ENCODE results near the gene GLRX.

The GLRX gene

GRCh38 chr5:95843733-95844223 is 21.3 kb upstream of the GLRX start:
- no peak for TF ChIP-seq CTCF (IDR thresholded peaks at IDR 0.05; ENCODE audit: low read length, missing control alignments)
- H3K4me3 ChIP-seq (replicated peaks; ENCODE audit: low read depth, low read length), result no peak overlapping the region
- DNase-seq (ENCODE audit: low read depth), result peak; percentile 87

DNA sequence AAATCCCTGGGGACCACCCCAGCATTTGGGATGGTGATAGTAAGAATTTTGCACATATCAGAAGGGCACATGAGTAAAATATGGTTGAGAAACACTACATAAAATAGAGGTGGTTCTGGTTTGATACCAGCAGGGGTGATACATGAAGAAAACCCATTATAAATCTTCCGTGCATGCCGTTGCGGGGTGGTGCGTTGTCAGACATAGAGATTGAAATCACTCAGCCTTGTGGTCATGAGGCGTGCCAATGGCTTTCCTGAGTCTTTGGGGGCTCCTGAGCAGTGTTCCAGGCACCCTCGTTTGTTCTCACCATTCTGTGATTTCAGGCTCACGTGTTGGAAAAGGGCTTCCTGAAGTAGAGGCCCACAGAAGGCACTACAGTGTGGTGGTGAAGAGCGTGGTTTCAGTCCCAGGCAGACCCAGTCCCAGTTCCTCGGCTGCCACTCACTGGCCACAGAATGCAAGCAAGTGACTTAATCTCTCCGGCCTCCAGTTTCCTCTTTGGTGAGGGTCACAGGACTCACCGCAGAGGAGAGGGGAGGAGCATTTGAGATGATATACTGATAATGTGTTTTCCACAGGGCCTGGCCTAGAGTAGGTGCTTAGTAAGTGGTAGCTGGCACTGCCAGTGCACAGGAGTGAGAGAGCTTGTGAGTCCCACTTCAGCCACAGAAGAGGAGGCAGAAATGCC is 20.5 kb upstream of the GLRX start:
- no peak for TF ChIP-seq CTCF (IDR thresholded peaks at IDR 0.05; ENCODE audit: low read length, missing control alignments)
- DNase-seq (ENCODE audit: low read depth), result peak; percentile 72
- no peak overlapping the region for H3K4me3 ChIP-seq (replicated peaks; ENCODE audit: low read depth, low read length)

- no peak overlapping the region for H3K4me3 ChIP-seq (replicated peaks; ENCODE audit: low read depth, low read length)
- TF ChIP-seq CTCF (IDR thresholded peaks at IDR 0.05; ENCODE audit: low read length, missing control alignments), result no peak
- DNase-seq (ENCODE audit: low read depth), result peak; percentile 97
These were observed 19.6 kb upstream of the GLRX start for GRCh38 chr5:95841914-95842812.

DNA sequence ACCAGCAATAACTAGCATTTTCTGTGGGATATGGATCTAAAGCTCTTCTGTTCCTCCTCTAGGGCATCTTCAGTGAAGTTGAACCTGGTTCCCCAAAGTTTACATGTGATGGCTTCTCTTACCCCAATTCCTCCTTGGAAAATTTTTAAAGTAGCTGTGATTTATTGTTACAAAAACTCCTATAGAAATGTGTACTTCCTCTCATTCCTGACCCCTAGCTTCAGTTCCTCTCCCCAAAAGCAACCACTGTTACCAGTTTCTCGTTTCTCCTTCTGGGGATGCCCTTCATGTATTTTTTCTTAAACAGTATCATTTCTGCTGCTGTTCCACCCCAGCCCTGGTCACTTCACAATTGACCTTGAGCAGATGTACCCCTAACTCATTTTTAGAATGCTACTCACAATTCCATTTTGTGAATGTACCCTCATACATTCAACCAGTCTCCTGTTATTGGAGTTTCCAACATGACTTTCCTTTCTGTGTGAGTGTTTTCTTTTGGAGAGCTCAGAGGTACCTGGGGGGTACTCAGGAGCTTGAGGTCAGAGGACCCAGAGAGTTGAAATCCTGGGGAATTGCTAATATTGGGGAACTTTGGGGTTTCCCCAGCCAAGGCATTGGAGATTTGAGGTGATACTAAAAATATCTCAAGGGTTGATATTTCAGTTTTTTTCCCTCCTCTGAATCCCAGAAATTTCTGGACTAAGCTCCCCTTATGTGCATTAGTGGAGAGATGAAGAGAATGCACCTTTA is 18.6 kb upstream of the GLRX start:
- H3K4me3 ChIP-seq (replicated peaks; ENCODE audit: low read depth, low read length), result no peak overlapping the region
- no peak for DNase-seq (ENCODE audit: low read depth)
- TF ChIP-seq CTCF (IDR thresholded peaks at IDR 0.05; ENCODE audit: low read length, missing control alignments), result no peak

GRCh38 chr5:95839658-95840057 is 17.1 kb upstream of the GLRX start:
- no peak for TF ChIP-seq CTCF (IDR thresholded peaks at IDR 0.05; ENCODE audit: low read length, missing control alignments)
- DNase-seq (ENCODE audit: low read depth), result no peak
- H3K4me3 ChIP-seq (replicated peaks; ENCODE audit: low read depth, low read length), result no peak overlapping the region

DNA sequence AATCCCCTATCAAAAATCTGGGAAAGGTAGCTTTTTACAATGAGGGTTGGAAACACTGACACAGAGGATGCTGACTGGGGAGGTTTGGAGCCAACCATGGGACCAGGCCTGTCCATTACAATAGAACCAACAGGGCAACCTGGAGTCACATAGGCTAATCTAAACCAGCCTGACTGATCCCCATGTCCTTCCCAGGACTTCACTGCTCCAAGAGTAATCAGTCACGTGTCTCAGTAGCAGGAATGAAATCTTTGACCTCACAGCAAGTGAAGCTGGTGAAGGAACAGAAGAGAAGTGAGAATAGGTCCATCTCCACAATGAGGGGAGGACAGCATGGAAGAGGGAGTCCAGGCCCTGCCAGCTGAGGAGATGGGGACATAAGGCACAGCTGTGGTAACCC is 16.0 kb upstream of the GLRX start:
- DNase-seq (ENCODE audit: low read depth), result no peak

More for the DNA sequence above, 16.0 kb upstream of the GLRX start:
- TF ChIP-seq CTCF (IDR thresholded peaks at IDR 0.05; ENCODE audit: low read length, missing control alignments), result no peak
- no peak overlapping the region for H3K4me3 ChIP-seq (replicated peaks; ENCODE audit: low read depth, low read length)
